Superior temporal gyrus (tissue), 1 donor: ENCODE results near the gene CMIP.
A peak's percentile ranks its signal among the peaks of the same experiment; 100 is the strongest.

ENCODE experiments used
- DNase-seq: peaks from one replicate; pipeline ENCODE4 v3.0.0-alpha.2; 2016; ENCODE audit errors: extremely low spot score

CMIP gene

GRCh38 chr16:81639348-81639747 lies 194.7 kb downstream of the CMIP start:
- no peak for DNase-seq

GRCh38 chr16:81639931-81640680 lies 195.5 kb downstream of the CMIP start:
- DNase-seq, result no peak

GRCh38 chr16:81640681-81641070 lies 196.1 kb downstream of the CMIP start:
- DNase-seq, result no peak

- DNase-seq, result no peak
Measured at GRCh38 chr16:81641395-81642106, 196.9 kb downstream of the CMIP start.

GRCh38 chr16:81642107-81642436 lies 197.5 kb downstream of the CMIP start:
- DNase-seq, result no peak

- DNase-seq, result no peak
Measured at GRCh38 chr16:81642943-81643342, 198.3 kb downstream of the CMIP start.

- no peak for DNase-seq
Measured at GRCh38 chr16:81645266-81645694, 200.7 kb downstream of the CMIP start.

- DNase-seq, result no peak
Measured at GRCh38 chr16:81645925-81646324, 201.3 kb downstream of the CMIP start.

GRCh38 chr16:81646561-81646960 lies 202.0 kb downstream of the CMIP start:
- DNase-seq, result no peak

- DNase-seq, result no peak
Measured at GRCh38 chr16:81647527-81647926, 202.9 kb downstream of the CMIP start.

GRCh38 chr16:81649561-81650184 lies 205.1 kb downstream of the CMIP start:
- DNase-seq, result no peak

- DNase-seq, result no peak
Measured at GRCh38 chr16:81650281-81650680, 205.7 kb downstream of the CMIP start.

- no peak for DNase-seq
Measured at GRCh38 chr16:81650982-81651562, 206.5 kb downstream of the CMIP start.

GRCh38 chr16:81651758-81652718 lies 207.4 kb downstream of the CMIP start:
- DNase-seq, result no peak

GRCh38 chr16:81652798-81653505 lies 208.3 kb downstream of the CMIP start:
- no peak for DNase-seq

GRCh38 chr16:81654346-81654745 lies 209.7 kb downstream of the CMIP start:
- DNase-seq, result no peak

- DNase-seq, result no peak
Measured at GRCh38 chr16:81655469-81656162, 211.0 kb downstream of the CMIP start.

GRCh38 chr16:81657224-81657623 lies 212.6 kb downstream of the CMIP start:
- DNase-seq, result no peak

GRCh38 chr16:81657781-81658180 lies 213.2 kb downstream of the CMIP start:
- peak; percentile 47 for DNase-seq

- no peak for DNase-seq
Measured at GRCh38 chr16:81658373-81658772, 213.8 kb downstream of the CMIP start.
